Fibroblast of lung (primary cell): ENCODE results near the gene ARL2BP. TPM values are rescaled to one million over a fixed set of nuclear protein-coding genes. Genes with fewer than 3 reads are reported as not detected.

Experiments
- DNase-seq, 2 donors: peaks; one replicate each; pipeline versions ENCODE4 v3.0.0 to v3.0.0-alpha.2; 2010; ENCODE audit warnings: low read depth in 2 of 2
- H2AFZ ChIP-seq: 2 replicates; pipeline ENCODE4 v1.5.1; 2012; ENCODE audit warnings: low read length, control low read depth, inconsistent platforms
- H3K27ac ChIP-seq: 2 replicates; pipeline ENCODE4 v1.5.1; 2011; ENCODE audit warnings: low read length, control low read depth; ENCODE audit not compliant: insufficient read depth
- H3K27me3 ChIP-seq: 2 replicates; pipeline ENCODE4 v1.5.1; 2011; ENCODE audit warnings: mild to moderate bottlenecking, low read length; ENCODE audit not compliant: control insufficient read depth, insufficient read depth
- H3K36me3 ChIP-seq: 2 replicates; pipeline ENCODE4 v1.5.1; 2011; ENCODE audit warnings: low read length; ENCODE audit not compliant: control insufficient read depth, insufficient read depth
- H3K4me1 ChIP-seq: 2 replicates; pipeline ENCODE4 v1.5.1; 2011; ENCODE audit warnings: low read length; ENCODE audit not compliant: control insufficient read depth, insufficient read depth; ENCODE audit errors: extremely low read depth
- H3K4me2 ChIP-seq: 2 replicates; pipeline ENCODE4 v1.5.1; 2011; ENCODE audit warnings: low read length, control low read depth; ENCODE audit not compliant: insufficient read depth; ENCODE audit errors: extremely low read depth
- H3K4me3 ChIP-seq, 4 experiments: fragments of 200-600 bp in 1 of 4; sonication (generic) in 1 of 4; replicated peaks in 1 of 4; 2 replicates each; pipeline ENCODE4 v1.5.1; 2011 to 2016; ENCODE audit warnings: low read length in 4 of 4, low read depth in 3 of 4, mild to moderate bottlenecking in 3 of 4, control low read depth in 2 of 4, inconsistent platforms in 1 of 4, mixed read lengths in 1 of 4; ENCODE audit not compliant: insufficient read depth in 1 of 4; ENCODE audit errors: control extremely low read depth in 1 of 4
- H3K79me2 ChIP-seq: 2 replicates; pipeline ENCODE4 v1.5.1; 2012; ENCODE audit warnings: mild to moderate bottlenecking, low read length, inconsistent platforms; ENCODE audit not compliant: control insufficient read depth, insufficient read depth
- H3K9ac ChIP-seq: 2 replicates; pipeline ENCODE4 v1.5.1; 2011; ENCODE audit warnings: mild to moderate bottlenecking, low read length, control low read depth; ENCODE audit not compliant: insufficient read depth
- H3K9me3 ChIP-seq: 2 replicates; pipeline ENCODE4 v1.5.1; 2012; ENCODE audit warnings: low read depth, low read length; ENCODE audit not compliant: control insufficient read depth, insufficient read depth
- H4K20me1 ChIP-seq: 2 replicates; pipeline ENCODE4 v1.5.1; 2011; ENCODE audit warnings: low read length; ENCODE audit not compliant: control insufficient read depth, insufficient read depth; ENCODE audit errors: extremely low read depth
- EZH2 ChIP-seq: IDR thresholded peaks from 2 replicates; pipeline ENCODE4 v1.5.1; 2012; ENCODE audit warnings: low read length, control low read depth, mild to moderate bottlenecking; ENCODE audit errors: missing control alignments
- polyA plus RNA-seq, 2 donors: library from polyadenylated mRNA; depleted of rRNA in 1 of 2; stranded (reverse) in 1 of 2; unstranded in 1 of 2; fragments of >200 nt; gene quantifications; 2 replicates each; pipeline ENCODE4 v1.2.1, GENCODE V29; 2011 to 2012; ENCODE audit warnings: missing spikeins in 1 of 2
- total RNA-seq: library from RNA; depleted of rRNA; stranded (reverse); fragments of >200 nt; gene quantifications from 2 replicates; pipeline ENCODE4 v1.2.1, GENCODE V29; 2014
- TF ChIP-seq, protein P1 (sequence below), 2 donors: IDR thresholded peaks in 1 of 2; conservative IDR thresholded peaks in 1 of 2; 1 replicate in 1 of 2; 2 replicates in 1 of 2; pipeline ENCODE4 v1.5.1; 2011 to 2012; ENCODE audit warnings: low read length in 2 of 2, control low read depth in 1 of 2, inconsistent platforms in 1 of 2, low read depth in 1 of 2, mild to moderate bottlenecking in 1 of 2

Gene ARL2BP
- total and polyA plus RNA-seq, 2 donors (not counting 1 experiment from before 2014, with no cell fraction given) = 65.7 to 173 TPM

- H4K20me1 ChIP-seq = no peaks in the 10 kb centered on the region
- DNase-seq = no peak
- no peaks in the 10 kb centered on the region for H3K9me3 ChIP-seq
- H3K27me3 ChIP-seq = peaks cover 2% of the 10 kb centered on the region
- TF ChIP-seq, protein P1, sequence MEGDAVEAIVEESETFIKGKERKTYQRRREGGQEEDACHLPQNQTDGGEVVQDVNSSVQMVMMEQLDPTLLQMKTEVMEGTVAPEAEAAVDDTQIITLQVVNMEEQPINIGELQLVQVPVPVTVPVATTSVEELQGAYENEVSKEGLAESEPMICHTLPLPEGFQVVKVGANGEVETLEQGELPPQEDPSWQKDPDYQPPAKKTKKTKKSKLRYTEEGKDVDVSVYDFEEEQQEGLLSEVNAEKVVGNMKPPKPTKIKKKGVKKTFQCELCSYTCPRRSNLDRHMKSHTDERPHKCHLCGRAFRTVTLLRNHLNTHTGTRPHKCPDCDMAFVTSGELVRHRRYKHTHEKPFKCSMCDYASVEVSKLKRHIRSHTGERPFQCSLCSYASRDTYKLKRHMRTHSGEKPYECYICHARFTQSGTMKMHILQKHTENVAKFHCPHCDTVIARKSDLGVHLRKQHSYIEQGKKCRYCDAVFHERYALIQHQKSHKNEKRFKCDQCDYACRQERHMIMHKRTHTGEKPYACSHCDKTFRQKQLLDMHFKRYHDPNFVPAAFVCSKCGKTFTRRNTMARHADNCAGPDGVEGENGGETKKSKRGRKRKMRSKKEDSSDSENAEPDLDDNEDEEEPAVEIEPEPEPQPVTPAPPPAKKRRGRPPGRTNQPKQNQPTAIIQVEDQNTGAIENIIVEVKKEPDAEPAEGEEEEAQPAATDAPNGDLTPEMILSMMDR (conservative IDR thresholded peaks at IDR 0.05 in 1 of 2, IDR thresholded peaks at IDR 0.05 in 1 of 2; ENCODE audit: low read depth in 1 of 2, low read length in 2 of 2) = peak in 1 of 2 donors; percentile 30
- TF ChIP-seq EZH2 = no peak
- no peaks in the 10 kb centered on the region for H3K79me2 ChIP-seq
- no peak overlapping the region for H3K9ac ChIP-seq
- peak overlapping the region; percentile 47 for H2AFZ ChIP-seq
- peak overlapping the region; percentile 39 to 76 (median 52) for H3K4me3 ChIP-seq
- H3K27ac ChIP-seq = peak overlapping the region; percentile 68
- H3K36me3 ChIP-seq = no peaks in the 10 kb centered on the region
- H3K4me1 ChIP-seq = peaks cover 2% of the 10 kb centered on the region
- peak overlapping the region; percentile 30 for H3K4me2 ChIP-seq
Observed at GRCh38 chr16:57299009-57299718, 54.1 kb downstream of the ARL2BP start.

DNA sequence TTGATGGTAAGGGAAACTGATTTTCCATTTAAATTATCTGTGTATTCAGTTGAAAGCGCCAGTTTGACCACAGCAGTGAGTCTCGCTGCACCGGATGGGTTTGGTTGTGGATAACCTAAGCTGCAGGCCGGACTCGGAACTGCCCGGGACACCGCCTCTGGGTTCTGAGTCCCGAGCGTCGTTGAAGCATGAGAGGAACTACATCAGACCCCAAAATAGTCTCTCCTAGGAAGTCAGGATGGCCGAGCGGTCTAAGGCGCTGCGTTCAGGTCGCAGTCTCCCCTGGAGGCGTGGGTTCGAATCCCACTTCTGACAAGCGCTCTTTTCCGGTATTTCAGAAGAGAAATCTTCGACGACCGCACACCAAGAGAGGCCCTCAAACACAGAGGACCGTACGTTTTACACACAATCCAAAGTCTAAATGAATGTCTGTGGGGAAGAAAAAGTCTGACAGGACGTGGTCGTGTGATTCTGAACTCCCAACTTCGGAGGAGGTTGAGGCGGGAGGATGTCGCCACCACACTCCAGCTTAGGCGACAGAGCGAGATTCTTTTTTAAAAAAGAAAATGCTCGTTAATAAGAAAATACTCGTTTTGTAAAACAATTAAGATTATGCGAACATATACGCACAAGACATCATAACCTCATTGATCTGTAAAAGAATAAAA is 54.8 kb downstream of the ARL2BP start:
- peak overlapping the region; percentile 39 for H3K4me2 ChIP-seq
- TF ChIP-seq, protein P1 (conservative IDR thresholded peaks at IDR 0.05 in 1 of 2, IDR thresholded peaks at IDR 0.05 in 1 of 2; ENCODE audit: low read depth in 1 of 2, low read length in 2 of 2) = no peak
- TF ChIP-seq EZH2 = no peak
- H3K27me3 ChIP-seq = peaks cover 2% of the 10 kb centered on the region

GRCh38 chr16:57300387-57301125 is 55.5 kb downstream of the ARL2BP start:
- Histone ChIP-seq H3K9ac (no peak overlapping the region), H3K79me2 (no peaks in the 10 kb centered on the region), H3K4me3 (peak overlapping the region in 3 of 4 experiments; percentile 26 to 76 (median 61)), H3K4me2 (peak overlapping the region; percentile 44), H3K27ac (peak overlapping the region; percentile 68), H3K27me3 (peaks cover 2% of the 10 kb centered on the region), H4K20me1 (no peaks in the 10 kb centered on the region), H3K36me3 (no peaks in the 10 kb centered on the region), H2AFZ (no peak overlapping the region), H3K9me3 (no peaks in the 10 kb centered on the region), H3K4me1 (peaks cover 2% of the 10 kb centered on the region)
- TF ChIP-seq, protein P1 (conservative IDR thresholded peaks at IDR 0.05 in 1 of 2, IDR thresholded peaks at IDR 0.05 in 1 of 2; ENCODE audit: low read depth in 1 of 2, low read length in 2 of 2) = peak; percentile 90 to 94
- no peak for TF ChIP-seq EZH2
- peak; percentile 95 to 99 for DNase-seq

More for the DNA sequence above, 54.8 kb downstream of the ARL2BP start:
- no peaks in the 10 kb centered on the region for H4K20me1 ChIP-seq
- peak; percentile 93 to 98 for DNase-seq
- peak overlapping the region; percentile 39 to 76 (median 52) for H3K4me3 ChIP-seq
- H3K4me1 ChIP-seq = peaks cover 2% of the 10 kb centered on the region
- no peaks in the 10 kb centered on the region for H3K36me3 ChIP-seq
- no peaks in the 10 kb centered on the region for H3K79me2 ChIP-seq
- no peak overlapping the region for H3K9ac ChIP-seq
- H3K27ac ChIP-seq = peak overlapping the region; percentile 68
- H2AFZ ChIP-seq = peak overlapping the region; percentile 47
- H3K9me3 ChIP-seq = no peaks in the 10 kb centered on the region
